ENCODE results near the gene SLC24A4.

SLC24A4 gene

GRCh38 chr14:92516344-92516965, 193.5 kb downstream of the SLC24A4 start:
- no peak for DNase-seq (ENCODE audit: low spot score)
- Mint-ChIP-seq H3K36me3 (ENCODE audit: low read depth) (peaks cover 4% of the 10 kb centered on the region), H3K27me3 (ENCODE audit: low read depth) (peaks cover 50% of the 10 kb centered on the region), H3K4me3 (no peak overlapping the region), H3K9me3 (no peaks in the 10 kb centered on the region), H3K27ac (no peak overlapping the region), H3K4me1 (ENCODE audit: low read depth) (peaks cover 7% of the 10 kb centered on the region)

- Mint-ChIP-seq H3K4me3 (no peak overlapping the region), H3K27ac (no peak overlapping the region), H3K36me3 (ENCODE audit: low read depth) (peaks cover 4% of the 10 kb centered on the region), H3K4me1 (ENCODE audit: low read depth) (peaks cover 7% of the 10 kb centered on the region), H3K9me3 (no peaks in the 10 kb centered on the region), H3K27me3 (ENCODE audit: low read depth) (peaks cover 50% of the 10 kb centered on the region)
- DNase-seq (ENCODE audit: low spot score): no peak
Measured at GRCh38 chr14:92516966-92517506, 194.1 kb downstream of the SLC24A4 start.

- Mint-ChIP-seq H3K27me3 (ENCODE audit: low read depth) (peaks cover 48% of the 10 kb centered on the region), H3K4me3 (no peak overlapping the region), H3K9me3 (no peaks in the 10 kb centered on the region), H3K4me1 (ENCODE audit: low read depth) (peaks cover 7% of the 10 kb centered on the region), H3K27ac (no peak overlapping the region), H3K36me3 (ENCODE audit: low read depth) (peaks cover 4% of the 10 kb centered on the region)
- DNase-seq (ENCODE audit: low spot score): no peak
Measured at GRCh38 chr14:92517761-92518160, 194.8 kb downstream of the SLC24A4 start.

GRCh38 chr14:92519246-92520101, 196.5 kb downstream of the SLC24A4 start:
- Mint-ChIP-seq H3K36me3 (ENCODE audit: low read depth) (peaks cover 4% of the 10 kb centered on the region), H3K4me3 (no peak overlapping the region)
- DNase-seq (ENCODE audit: low spot score): no peak

GRCh38 chr14:92520102-92521057, 197.4 kb downstream of the SLC24A4 start:
- no peak overlapping the region for H3K27ac Mint-ChIP-seq
- peaks cover 7% of the 10 kb centered on the region for H3K4me1 Mint-ChIP-seq (ENCODE audit: low read depth)

More at GRCh38 chr14:92519246-92520101, 196.5 kb downstream of the SLC24A4 start:
- Mint-ChIP-seq H3K4me1 (ENCODE audit: low read depth) (peaks cover 7% of the 10 kb centered on the region), H3K9me3 (no peaks in the 10 kb centered on the region), H3K27ac (no peak overlapping the region), H3K27me3 (ENCODE audit: low read depth) (peaks cover 45% of the 10 kb centered on the region)

GRCh38 chr14:92521058-92521415, 198.1 kb downstream of the SLC24A4 start:
- H3K9me3 Mint-ChIP-seq: no peaks in the 10 kb centered on the region
- no peak overlapping the region for H3K4me3 Mint-ChIP-seq
- H3K4me1 Mint-ChIP-seq (ENCODE audit: low read depth): peaks cover 7% of the 10 kb centered on the region
- H3K27me3 Mint-ChIP-seq (ENCODE audit: low read depth): peaks cover 31% of the 10 kb centered on the region
- H3K36me3 Mint-ChIP-seq (ENCODE audit: low read depth): peaks cover 4% of the 10 kb centered on the region
- no peak overlapping the region for H3K27ac Mint-ChIP-seq
- DNase-seq (ENCODE audit: low spot score): no peak

More at GRCh38 chr14:92520102-92521057, 197.4 kb downstream of the SLC24A4 start:
- Mint-ChIP-seq H3K27me3 (ENCODE audit: low read depth) (peaks cover 37% of the 10 kb centered on the region), H3K9me3 (no peaks in the 10 kb centered on the region), H3K36me3 (ENCODE audit: low read depth) (peaks cover 4% of the 10 kb centered on the region), H3K4me3 (no peak overlapping the region)
- DNase-seq (ENCODE audit: low spot score): no peak

- no peak overlapping the region for H3K27ac Mint-ChIP-seq
- H3K36me3 Mint-ChIP-seq (ENCODE audit: low read depth): peaks cover 4% of the 10 kb centered on the region
- H3K27me3 Mint-ChIP-seq (ENCODE audit: low read depth): peaks cover 15% of the 10 kb centered on the region
- DNase-seq (ENCODE audit: low spot score): no peak
- H3K9me3 Mint-ChIP-seq: no peaks in the 10 kb centered on the region
- H3K4me1 Mint-ChIP-seq (ENCODE audit: low read depth): peaks cover 2% of the 10 kb centered on the region
- H3K4me3 Mint-ChIP-seq: no peak overlapping the region
Measured at GRCh38 chr14:92523752-92524151, 200.8 kb downstream of the SLC24A4 start.

- H3K36me3 Mint-ChIP-seq (ENCODE audit: low read depth): peaks cover 4% of the 10 kb centered on the region
- H3K27me3 Mint-ChIP-seq (ENCODE audit: low read depth): peaks cover 15% of the 10 kb centered on the region
- no peak for DNase-seq (ENCODE audit: low spot score)
- H3K9me3 Mint-ChIP-seq: no peaks in the 10 kb centered on the region
- H3K4me3 Mint-ChIP-seq: no peak overlapping the region
- H3K27ac Mint-ChIP-seq: no peak overlapping the region
- H3K4me1 Mint-ChIP-seq (ENCODE audit: low read depth): peaks cover 3% of the 10 kb centered on the region
Measured at GRCh38 chr14:92524602-92525185, 201.7 kb downstream of the SLC24A4 start.

- Mint-ChIP-seq H3K27ac (no peak overlapping the region), H3K27me3 (ENCODE audit: low read depth) (peaks cover 15% of the 10 kb centered on the region), H3K4me1 (ENCODE audit: low read depth) (peaks cover 8% of the 10 kb centered on the region), H3K4me3 (no peak overlapping the region), H3K9me3 (no peaks in the 10 kb centered on the region), H3K36me3 (ENCODE audit: low read depth) (peaks cover 4% of the 10 kb centered on the region)
- no peak for DNase-seq (ENCODE audit: low spot score)
Measured at GRCh38 chr14:92525322-92526095, 202.5 kb downstream of the SLC24A4 start.

GRCh38 chr14:92527721-92528120, 204.8 kb downstream of the SLC24A4 start:
- DNase-seq (ENCODE audit: low spot score): no peak
- H3K27ac Mint-ChIP-seq: no peak overlapping the region
- no peaks in the 10 kb centered on the region for H3K36me3 Mint-ChIP-seq (ENCODE audit: low read depth)
- no peak overlapping the region for H3K4me3 Mint-ChIP-seq
- H3K9me3 Mint-ChIP-seq: no peaks in the 10 kb centered on the region
- peaks cover 4% of the 10 kb centered on the region for H3K27me3 Mint-ChIP-seq (ENCODE audit: low read depth)
- peaks cover 13% of the 10 kb centered on the region for H3K4me1 Mint-ChIP-seq (ENCODE audit: low read depth)

- H3K27me3 Mint-ChIP-seq (ENCODE audit: low read depth): peaks cover 10% of the 10 kb centered on the region
- peaks cover 13% of the 10 kb centered on the region for H3K4me1 Mint-ChIP-seq (ENCODE audit: low read depth)
- no peaks in the 10 kb centered on the region for H3K9me3 Mint-ChIP-seq
- H3K27ac Mint-ChIP-seq: no peak overlapping the region
- H3K36me3 Mint-ChIP-seq (ENCODE audit: low read depth): no peaks in the 10 kb centered on the region
- DNase-seq (ENCODE audit: low spot score): no peak
- H3K4me3 Mint-ChIP-seq: no peak overlapping the region
Measured at GRCh38 chr14:92528486-92529100, 205.6 kb downstream of the SLC24A4 start.

GRCh38 chr14:92529903-92530302, 206.9 kb downstream of the SLC24A4 start:
- Mint-ChIP-seq H3K36me3 (ENCODE audit: low read depth) (no peaks in the 10 kb centered on the region), H3K9me3 (no peaks in the 10 kb centered on the region), H3K4me3 (no peak overlapping the region), H3K27ac (peak overlapping the region; percentile 2), H3K27me3 (ENCODE audit: low read depth) (peaks cover 14% of the 10 kb centered on the region), H3K4me1 (ENCODE audit: low read depth) (peaks cover 16% of the 10 kb centered on the region)
- no peak for DNase-seq (ENCODE audit: low spot score)
